Measurements from ENCODE around the gene WRNIP1. TPM values are rescaled to one million over a fixed set of nuclear protein-coding genes. Genes with fewer than 3 reads are reported as not detected.
"Not testable (repeated sequence)": the region's sequence is repeated elsewhere in the genome, so short reads cannot be mapped to it uniquely, and the experiment has no call there.

WRNIP1 gene
- polyA plus RNA-seq, 1 experiment: 28.0 TPM

DNA sequence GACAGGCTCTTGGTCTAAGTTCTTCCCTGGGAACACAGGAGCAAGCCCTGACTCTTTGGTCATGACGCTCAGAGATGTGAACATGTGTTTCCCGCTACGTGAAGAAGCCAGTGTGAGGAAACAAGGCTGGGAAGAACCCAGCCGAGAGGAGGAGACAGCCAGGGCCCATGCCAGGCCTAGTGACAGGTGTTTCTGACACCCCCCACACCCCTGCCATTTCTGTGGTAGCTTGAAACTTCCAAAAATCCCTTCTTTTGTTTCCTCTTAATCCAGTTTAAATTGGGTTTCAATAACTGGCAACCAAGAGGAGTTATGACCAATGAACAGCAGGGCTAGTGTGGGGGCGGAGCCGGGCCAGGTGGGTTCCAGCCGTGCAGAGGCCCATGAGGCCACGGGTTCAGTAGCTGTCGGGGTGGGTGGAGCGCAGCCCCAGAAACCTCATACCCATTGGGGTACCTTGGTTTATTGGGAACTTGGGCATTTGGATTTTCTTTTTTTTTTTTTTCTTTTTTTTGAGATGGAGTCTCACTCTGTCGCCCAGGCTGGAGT is 33.5 kb downstream of the WRNIP1 start:
- ChIA-PET CTCF (interaction anchor here (0.8 to 1.2 kb wide), 2 partner anchors 47 to 48 kb away, joined by 3 to 4 read pairs; no protein-coding TSS in a partner anchor), POLR2A (no interaction called here)
- Histone ChIP-seq H3K27ac (ENCODE audit: low read depth, low read length) (no peak overlapping the region), H3K27me3 (ENCODE audit: control insufficient read depth, insufficient read depth, low read length) (no peaks in the 10 kb centered on the region), H3K4me3 (ENCODE audit: low read depth, low read length) (no peak overlapping the region), H3K9me3 (ENCODE audit: control insufficient read depth, insufficient read depth, low read length) (no peaks in the 10 kb centered on the region)
- TF ChIP-seq, protein P1, sequence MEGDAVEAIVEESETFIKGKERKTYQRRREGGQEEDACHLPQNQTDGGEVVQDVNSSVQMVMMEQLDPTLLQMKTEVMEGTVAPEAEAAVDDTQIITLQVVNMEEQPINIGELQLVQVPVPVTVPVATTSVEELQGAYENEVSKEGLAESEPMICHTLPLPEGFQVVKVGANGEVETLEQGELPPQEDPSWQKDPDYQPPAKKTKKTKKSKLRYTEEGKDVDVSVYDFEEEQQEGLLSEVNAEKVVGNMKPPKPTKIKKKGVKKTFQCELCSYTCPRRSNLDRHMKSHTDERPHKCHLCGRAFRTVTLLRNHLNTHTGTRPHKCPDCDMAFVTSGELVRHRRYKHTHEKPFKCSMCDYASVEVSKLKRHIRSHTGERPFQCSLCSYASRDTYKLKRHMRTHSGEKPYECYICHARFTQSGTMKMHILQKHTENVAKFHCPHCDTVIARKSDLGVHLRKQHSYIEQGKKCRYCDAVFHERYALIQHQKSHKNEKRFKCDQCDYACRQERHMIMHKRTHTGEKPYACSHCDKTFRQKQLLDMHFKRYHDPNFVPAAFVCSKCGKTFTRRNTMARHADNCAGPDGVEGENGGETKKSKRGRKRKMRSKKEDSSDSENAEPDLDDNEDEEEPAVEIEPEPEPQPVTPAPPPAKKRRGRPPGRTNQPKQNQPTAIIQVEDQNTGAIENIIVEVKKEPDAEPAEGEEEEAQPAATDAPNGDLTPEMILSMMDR (IDR thresholded peaks at IDR 0.05; ENCODE audit: low read depth, low read length): no peak
- no peak for DNase-seq (ENCODE audit: low read depth, low spot score)

DNA sequence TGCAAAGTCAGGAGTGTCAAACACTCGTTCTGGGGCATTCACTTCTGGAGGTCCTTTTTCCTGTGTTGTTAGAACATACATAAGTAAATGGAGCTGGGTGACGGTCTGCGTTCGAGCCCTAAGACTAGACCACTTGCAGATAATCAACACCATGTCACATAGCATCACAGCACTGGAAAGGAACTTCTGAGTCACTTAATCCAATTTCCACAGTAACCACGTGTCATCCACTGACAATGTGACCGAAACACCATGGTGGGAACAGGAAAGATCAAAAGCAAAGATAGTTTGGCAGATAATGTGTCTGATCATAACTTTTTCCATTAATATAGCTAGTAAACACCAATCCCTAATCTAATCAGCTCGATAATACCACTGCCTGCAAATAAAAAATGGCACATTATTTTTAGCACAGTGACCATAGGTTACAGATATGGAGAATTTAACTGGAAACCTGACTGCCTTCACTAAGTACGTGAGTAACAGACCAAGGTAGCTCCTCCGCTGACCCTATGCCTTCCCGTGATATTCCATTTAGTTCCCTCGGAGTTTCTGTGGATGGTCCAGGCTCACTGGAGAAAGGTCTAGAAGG is 34.8 kb downstream of the WRNIP1 start:
- Histone ChIP-seq H3K9me3 (ENCODE audit: control insufficient read depth, insufficient read depth, low read length) (no peaks in the 10 kb centered on the region), H3K27me3 (ENCODE audit: control insufficient read depth, insufficient read depth, low read length) (no peaks in the 10 kb centered on the region), H3K27ac (ENCODE audit: low read depth, low read length) (no peak overlapping the region), H3K4me3 (ENCODE audit: low read depth, low read length) (no peak overlapping the region)
- ChIA-PET POLR2A (no interaction called here), CTCF (interaction anchor here (0.8 kb wide), 2 partner anchors 9 to 62 kb away, joined by 3 to 4 read pairs; no protein-coding TSS in a partner anchor)
- TF ChIP-seq, protein P1 (IDR thresholded peaks at IDR 0.05; ENCODE audit: low read depth, low read length): no peak
- no peak for DNase-seq (ENCODE audit: low read depth, low spot score)

- TF ChIP-seq, protein P1 (IDR thresholded peaks at IDR 0.05; ENCODE audit: low read depth, low read length): no peak
- ChIA-PET POLR2A (no interaction called here), CTCF (interaction anchor here (0.8 kb wide), 2 partner anchors 9 to 62 kb away, joined by 3 to 4 read pairs; no protein-coding TSS in a partner anchor)
- H3K9me3 ChIP-seq (ENCODE audit: control insufficient read depth, insufficient read depth, low read length): no peaks in the 10 kb centered on the region
- no peak overlapping the region for H3K27ac ChIP-seq (ENCODE audit: low read depth, low read length)
- no peaks in the 10 kb centered on the region for H3K27me3 ChIP-seq (ENCODE audit: control insufficient read depth, insufficient read depth, low read length)
- no peak overlapping the region for H3K4me3 ChIP-seq (ENCODE audit: low read depth, low read length)
- no peak for DNase-seq (ENCODE audit: low read depth, low spot score)
These were observed 35.5 kb downstream of the WRNIP1 start for GRCh38 chr6:2800552-2801316.

- H3K27me3 ChIP-seq (ENCODE audit: control insufficient read depth, insufficient read depth, low read length); H3K9me3 ChIP-seq (ENCODE audit: control insufficient read depth, insufficient read depth, low read length); H3K27ac ChIP-seq (ENCODE audit: low read depth, low read length); DNase-seq (ENCODE audit: low read depth, low spot score); POLR2A ChIA-PET; H3K4me3 ChIP-seq (ENCODE audit: low read depth, low read length): not testable (repeated sequence)
- CTCF ChIA-PET: interaction anchor here (0.5 to 0.7 kb wide), 2 partner anchors 10 to 40 kb away, joined by 3 read pairs; no protein-coding TSS in a partner anchor
These were observed 36.5 kb downstream of the WRNIP1 start for GRCh38 chr6:2801687-2802086.

GRCh38 chr6:2802521-2803060 is 37.4 kb downstream of the WRNIP1 start:
- ChIA-PET POLR2A (no interaction called here), CTCF (no interaction called here)
- TF ChIP-seq, protein P1 (IDR thresholded peaks at IDR 0.05; ENCODE audit: low read depth, low read length): no peak
- no peak for DNase-seq (ENCODE audit: low read depth, low spot score)
- H3K27ac ChIP-seq (ENCODE audit: low read depth, low read length): no peak overlapping the region
- H3K27me3 ChIP-seq (ENCODE audit: control insufficient read depth, insufficient read depth, low read length): no peaks in the 10 kb centered on the region
- no peak overlapping the region for H3K4me3 ChIP-seq (ENCODE audit: low read depth, low read length)
- H3K9me3 ChIP-seq (ENCODE audit: control insufficient read depth, insufficient read depth, low read length): no peaks in the 10 kb centered on the region

All from AG04450 (cell line).